ENCODE data around the gene TNFSF11.

The TNFSF11 gene

GRCh38 chr13:42612021-42612765 lies 38.2 kb downstream of the TNFSF11 start:
- DNase-seq, result no peak

DNA sequence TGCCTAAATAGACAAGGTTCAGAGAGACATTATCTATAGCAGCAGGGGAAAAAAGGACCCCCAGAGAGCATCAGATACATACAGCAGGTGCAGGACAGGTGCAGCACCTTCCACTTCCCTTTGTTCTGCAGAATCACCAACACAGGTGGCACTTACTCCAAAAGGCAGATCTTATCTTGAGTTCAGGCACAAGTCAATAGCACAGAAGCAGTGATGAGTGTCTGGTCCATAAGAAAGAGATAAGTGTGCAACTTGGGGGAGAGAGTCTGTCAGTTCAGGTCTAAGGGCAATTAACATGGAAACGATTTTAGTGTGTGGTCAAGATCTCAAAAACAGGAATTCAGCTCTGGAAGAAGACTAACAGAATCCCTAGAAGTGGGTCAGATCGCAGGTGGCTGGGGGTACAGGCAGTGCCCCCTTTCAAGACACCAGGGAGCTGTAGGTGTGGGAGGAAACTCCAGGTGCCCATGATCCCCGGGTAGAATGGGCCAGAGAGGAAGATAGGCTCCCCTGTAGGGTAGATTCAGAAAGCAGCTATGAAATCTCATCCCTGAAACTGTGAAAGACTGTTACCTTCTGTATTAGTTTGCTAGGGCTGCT lies 40.6 kb downstream of the TNFSF11 start:
- no peak for DNase-seq

DNA sequence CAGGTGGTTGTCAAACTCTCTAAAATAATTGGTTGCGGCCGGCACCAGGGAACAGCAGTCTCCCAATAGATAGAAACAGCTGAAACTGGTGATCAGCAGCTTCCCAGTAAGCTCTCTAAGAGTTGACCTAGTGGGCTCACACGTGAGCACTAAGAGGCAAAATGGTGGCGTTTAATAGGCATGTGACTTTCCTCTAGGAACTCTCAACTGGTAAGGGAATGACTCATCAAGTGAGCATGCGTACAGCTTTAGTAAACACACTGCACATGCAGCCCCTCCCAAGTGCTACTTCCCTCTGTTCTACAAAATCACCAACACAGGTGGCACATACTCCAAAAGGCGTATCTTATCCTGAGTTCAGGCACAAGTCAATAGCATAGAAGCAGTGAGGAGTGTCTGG lies 41.7 kb downstream of the TNFSF11 start:
- no peak for DNase-seq

DNA sequence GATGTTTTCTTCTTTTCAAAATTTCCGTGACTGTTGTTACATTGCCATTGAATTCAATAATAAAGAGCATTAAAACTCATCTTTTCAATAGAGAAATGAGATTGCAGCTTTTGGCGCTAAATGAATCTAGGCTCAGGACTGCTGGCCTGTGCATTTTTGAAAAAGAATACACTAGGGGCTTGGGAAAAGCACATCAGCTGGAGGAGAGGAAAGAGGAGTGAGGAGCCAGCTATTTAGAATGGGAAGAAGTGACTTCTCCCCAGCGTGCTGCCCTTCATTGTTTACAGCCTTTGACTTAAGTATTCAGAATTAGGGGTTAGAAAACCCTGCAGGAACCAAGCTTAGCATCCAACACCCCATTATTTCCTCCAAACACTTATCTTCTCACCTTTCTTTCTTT lies 43.3 kb downstream of the TNFSF11 start:
- no peak for DNase-seq

GRCh38 chr13:42623916-42624315 lies 50.0 kb downstream of the TNFSF11 start:
- no peak for DNase-seq

GRCh38 chr13:42625611-42626010 lies 51.7 kb downstream of the TNFSF11 start:
- DNase-seq, result no peak

- DNase-seq, result no peak
These were observed 52.4 kb downstream of the TNFSF11 start for GRCh38 chr13:42626176-42626860.

- no peak for DNase-seq
These were observed 54.7 kb downstream of the TNFSF11 start for GRCh38 chr13:42628666-42629065.

DNA sequence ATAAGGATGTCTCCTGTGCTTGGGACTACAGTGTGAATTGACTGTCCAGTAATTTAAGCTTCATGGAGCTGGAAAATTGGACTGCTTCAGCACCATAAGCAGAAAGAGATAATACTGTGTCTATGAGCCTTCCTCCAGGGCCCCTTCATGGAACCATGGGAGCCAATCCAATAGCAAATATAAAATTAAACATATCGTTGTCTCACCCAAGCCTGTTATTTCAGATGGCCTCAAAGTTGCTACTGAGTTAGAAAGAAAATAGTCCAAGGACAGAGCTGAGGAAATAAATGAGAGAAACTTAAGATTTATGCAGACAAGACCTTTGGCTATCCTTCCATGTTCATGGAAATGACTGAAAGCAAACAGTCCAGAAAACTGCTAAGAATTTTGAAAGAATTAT lies 57.2 kb downstream of the TNFSF11 start:
- no peak for DNase-seq

GRCh38 chr13:42633495-42633894 lies 59.5 kb downstream of the TNFSF11 start:
- no peak for DNase-seq

- DNase-seq, result no peak
These were observed 64.1 kb downstream of the TNFSF11 start for GRCh38 chr13:42638101-42638500.

- no peak for DNase-seq
These were observed 64.9 kb downstream of the TNFSF11 start for GRCh38 chr13:42638886-42639285.

- DNase-seq, result no peak
These were observed 69.1 kb downstream of the TNFSF11 start for GRCh38 chr13:42643076-42643475.

DNA sequence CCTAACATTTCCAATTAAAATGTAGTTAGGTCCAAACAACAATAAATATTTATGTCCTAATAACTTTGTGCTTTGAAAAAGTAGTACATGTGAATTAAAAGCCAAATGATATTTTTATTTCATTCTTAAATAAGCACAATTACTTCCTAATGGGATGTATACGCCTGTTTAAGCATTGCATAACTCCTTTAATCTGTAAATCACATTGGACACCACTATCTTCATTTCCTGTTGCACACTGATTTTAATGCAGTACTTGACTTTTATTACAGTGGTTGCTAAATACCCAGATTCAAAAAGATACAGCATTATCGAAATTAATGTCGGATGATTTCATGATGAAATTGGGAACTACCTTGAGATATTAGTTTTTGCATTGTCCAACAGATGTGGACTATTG lies 70.9 kb downstream of the TNFSF11 start:
- no peak for DNase-seq

- DNase-seq, result no peak
These were observed 71.8 kb downstream of the TNFSF11 start for GRCh38 chr13:42645717-42646116.

- DNase-seq, result no peak
These were observed 75.2 kb downstream of the TNFSF11 start for GRCh38 chr13:42649141-42649540.

- DNase-seq, result no peak
These were observed 75.9 kb downstream of the TNFSF11 start for GRCh38 chr13:42649831-42650230.

DNA sequence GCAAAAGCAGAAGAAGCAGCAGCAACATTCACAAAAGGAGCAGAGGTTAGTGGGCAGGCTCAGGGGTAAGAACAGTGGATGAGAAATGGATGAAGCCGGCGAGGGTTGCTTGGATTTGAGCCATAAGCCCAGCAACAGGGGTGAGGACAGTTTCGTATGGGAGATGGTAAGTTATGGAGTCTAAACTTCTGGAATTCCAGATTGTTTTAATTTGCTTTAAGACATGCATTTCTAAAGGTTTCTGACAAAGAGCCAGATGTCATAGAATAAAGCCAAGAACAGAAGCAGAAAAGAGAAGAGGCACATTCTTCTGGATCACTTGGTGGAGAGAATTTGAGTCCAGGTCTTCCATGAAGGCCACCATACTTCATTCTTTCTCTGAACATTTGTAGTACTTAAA lies 76.6 kb downstream of the TNFSF11 start:
- DNase-seq, result no peak

- no peak for DNase-seq
These were observed 78.1 kb downstream of the TNFSF11 start for GRCh38 chr13:42651936-42652641.

DNA sequence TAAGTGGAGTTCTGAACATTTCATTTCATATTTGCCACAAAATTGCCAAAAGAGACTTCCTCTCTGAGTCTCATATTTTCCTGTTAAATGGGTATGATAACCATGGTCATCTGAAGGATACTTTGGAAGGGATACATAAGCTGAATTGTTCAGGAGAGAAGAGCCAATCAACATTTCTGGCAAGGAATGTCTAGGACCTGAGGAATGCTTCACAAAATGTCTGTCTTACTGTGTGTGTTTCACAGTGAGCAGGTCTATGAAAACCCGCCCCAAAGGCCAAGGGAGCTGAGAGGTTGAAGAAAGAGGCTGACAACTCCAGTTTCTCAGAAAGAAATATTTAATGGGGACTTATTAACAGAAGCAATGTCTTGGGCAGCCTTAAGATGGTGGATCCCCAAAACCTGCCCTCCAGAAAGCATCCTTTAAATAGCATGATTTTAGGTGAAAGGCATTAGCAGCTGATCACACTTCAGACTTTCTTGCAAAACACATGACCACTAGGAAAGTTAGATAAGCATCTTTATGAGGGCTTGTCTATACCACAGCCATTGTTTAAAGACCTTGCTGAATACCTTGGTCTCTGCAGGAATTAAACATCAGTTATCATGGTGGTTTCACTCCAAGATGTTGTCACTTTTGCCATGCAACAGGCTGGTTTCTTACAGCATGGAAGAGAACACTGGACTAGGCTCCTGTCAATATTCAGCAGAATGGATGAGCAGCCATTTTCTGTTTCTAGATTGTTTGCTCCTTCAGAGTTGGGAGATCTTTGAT lies 78.9 kb downstream of the TNFSF11 start:
- no peak for DNase-seq

GRCh38 chr13:42653679-42654078 lies 79.7 kb downstream of the TNFSF11 start:
- no peak for DNase-seq

- DNase-seq, result no peak
These were observed 80.3 kb downstream of the TNFSF11 start for GRCh38 chr13:42654212-42654611.

DNA sequence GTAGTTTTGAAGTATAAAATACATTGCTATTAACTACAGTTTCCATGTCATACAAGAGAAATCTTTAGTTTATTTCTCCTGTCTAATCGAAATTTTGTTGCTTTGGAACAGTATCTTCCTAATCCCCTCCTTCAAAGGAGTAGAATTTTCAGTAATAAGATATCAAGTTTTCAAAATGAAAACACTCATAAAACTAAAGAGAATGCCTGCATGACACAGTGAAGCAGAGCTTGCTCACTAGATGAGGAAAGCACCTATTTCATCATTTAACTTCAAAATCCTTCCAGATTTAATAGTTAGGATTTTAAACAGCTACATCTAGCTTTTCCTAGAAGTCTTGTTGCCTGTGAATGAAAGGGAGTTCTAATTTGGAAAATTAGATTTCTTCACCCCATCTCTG lies 80.8 kb downstream of the TNFSF11 start:
- no peak for DNase-seq
